K562 (cell line): Measurements from ENCODE around the gene USP32. TPM values are rescaled to one million over a fixed set of nuclear protein-coding genes. Genes with fewer than 3 reads are reported as not detected.

Experiments used
- ATAC-seq: fragments of 200-7000 bp; cut with Tn5 transposase; 3 replicates; pipeline ENCODE4 v1.9.1; 2020; ENCODE audit warnings: moderate library complexity
- BruUV-seq: library from RNA; stranded (reverse); fragments of 400-500 nt; replicated peaks from 2 replicates; lab custom pipeline; 2021; lab: Mats Ljungman, UMichigan
- CTCF ChIA-PET: fragments of 300-600 bp; formaldehyde crosslinking; extraction: SDS; loops from one replicate; lab custom pipeline; 2021; ENCODE audit warnings: low intra/inter-chr PET ratio; lab: Yijun Ruan, JAX
- POLR2A ChIA-PET: fragments of 300-600, 350-650 bp; sonication (Branson Sonifier 250); formaldehyde crosslinking; extraction: SDS; loops from one replicate; lab custom pipeline; 2021; ENCODE audit warnings: antibody characterized with exemption, inconsistent platforms; lab: Yijun Ruan, JAX
- DNase-seq, 4 experiments: peaks; one replicate each; pipeline versions ENCODE4 v3.0.0 to v3.0.0-alpha.2; 2011 to 2018; ENCODE audit warnings: low spot score in 3 of 4, mixed read lengths in 3 of 4; ENCODE audit errors: extremely low read depth in 1 of 4
- FAIRE-seq: peaks from 2 replicates; lab custom pipeline; 2011; peaks lifted over from hg19 to GRCh38; lab: Jason Lieb, UNC
- H2AFZ ChIP-seq: 2 replicates; pipeline ENCODE4 v1.6.0; 2011; ENCODE audit warnings: low read depth, low read length, control low read depth, inconsistent platforms
- H3K27ac ChIP-seq: fragments of 200-600 bp; 3 replicates; pipeline ENCODE4 v1.8.0; 2011; ENCODE audit warnings: low read depth, mild to moderate bottlenecking, control low read depth, inconsistent platforms, low read length, moderate library complexity, mixed read lengths; ENCODE audit errors: extremely low read depth
- H3K27me3 ChIP-seq, 2 experiments: fragments of 300-600 bp in 1 of 2; 2 replicates in 1 of 2; 3 replicates in 1 of 2; pipeline versions ENCODE4 v1.6.0 to v1.8.0; 2011; ENCODE audit warnings: inconsistent platforms in 2 of 2, low read length in 2 of 2, mild to moderate bottlenecking in 1 of 2, mixed read lengths in 1 of 2, moderate library complexity in 1 of 2; ENCODE audit not compliant: control insufficient read depth in 2 of 2, insufficient read depth in 2 of 2
- H3K36me3 ChIP-seq: fragments of 300-600 bp; 3 replicates; pipeline ENCODE4 v1.8.0; 2011; ENCODE audit warnings: mild to moderate bottlenecking, low read length, inconsistent platforms; ENCODE audit not compliant: control insufficient read depth, insufficient read depth
- H3K4me1 ChIP-seq, 2 experiments: fragments of 200-600 bp in 1 of 2; replicated peaks in 1 of 2; 2 replicates in 1 of 2; 3 replicates in 1 of 2; pipeline versions ENCODE4 v1.5.1 to v1.8.0; 2011; ENCODE audit warnings: inconsistent platforms in 2 of 2, low read length in 2 of 2, mild to moderate bottlenecking in 1 of 2, mixed read lengths in 1 of 2, moderate library complexity in 1 of 2; ENCODE audit not compliant: control insufficient read depth in 2 of 2, insufficient read depth in 2 of 2
- H3K4me2 ChIP-seq: 2 replicates; pipeline ENCODE4 v1.6.1; 2011; ENCODE audit warnings: low read length, control low read depth, inconsistent platforms, mixed read lengths; ENCODE audit not compliant: insufficient read depth
- H3K4me3 ChIP-seq: fragments of 200-600 bp; sonication (generic), shearing (Covaris generic); 2 replicates; pipeline ENCODE4 v1.5.1; 2016; ENCODE audit warnings: control low read depth, inconsistent platforms
- H3K79me2 ChIP-seq: fragments of 200-600 bp; 3 replicates; pipeline ENCODE4 v1.8.0; 2011; ENCODE audit warnings: low read length, inconsistent platforms; ENCODE audit not compliant: control insufficient read depth, insufficient read depth
- H3K9ac ChIP-seq, 2 experiments: 2 replicates each; pipeline versions ENCODE4 v1.6.0 to v1.6.1; 2011; ENCODE audit warnings: low read depth in 2 of 2, low read length in 2 of 2, control low read depth in 1 of 2, inconsistent platforms in 1 of 2, mild to moderate bottlenecking in 1 of 2, mixed read lengths in 1 of 2; ENCODE audit not compliant: insufficient read depth in 1 of 2
- H3K9me1 ChIP-seq: one replicate; pipeline ENCODE4 v1.6.0; 2011; ENCODE audit warnings: inconsistent platforms, mild to moderate bottlenecking, low read length, moderate library complexity; ENCODE audit not compliant: control insufficient read depth, insufficient read depth
- H3K9me3 ChIP-seq: replicated peaks from 2 replicates; pipeline ENCODE4 v1.5.1; 2011; ENCODE audit warnings: low read depth, low read length, inconsistent platforms; ENCODE audit not compliant: control insufficient read depth, insufficient read depth
- H4K20me1 ChIP-seq: replicated peaks from 2 replicates; pipeline ENCODE4 v1.6.1; 2011; ENCODE audit warnings: low read length, inconsistent platforms, mixed read lengths; ENCODE audit not compliant: control insufficient read depth, insufficient read depth
- CEBPG ChIP-seq, 3 experiments: fragments of 200-800 bp in 1 of 3; sonication (Bioruptor generic) in 1 of 3; sonication (generic) in 1 of 3; formaldehyde crosslinking in 1 of 3; IDR thresholded peaks in 2 of 3; conservative IDR thresholded peaks in 1 of 3; 2 replicates each; pipeline versions ENCODE4 v1.6.1 to v1.8.0; 2016 to 2022; ENCODE audit warnings: missing compliant biosample characterization in 2 of 3, missing genetic modification characterization in 2 of 3, mild to moderate bottlenecking in 1 of 3, missing genetic modification reagents in 1 of 3
- ELF2 ChIP-seq: fragments of 250-450 bp; sonication (Bioruptor Pico); IDR thresholded peaks from 2 replicates; pipeline ENCODE4 v1.5.0; 2021; ENCODE audit warnings: mild to moderate bottlenecking
- GATA2 ChIP-seq: sonication (generic); formaldehyde crosslinking; IDR thresholded peaks from 2 replicates; pipeline ENCODE4 v1.4.0; 2020; ENCODE audit warnings: mild to moderate bottlenecking, missing genetic modification reagents
- MEIS2 ChIP-seq: fragments of 450-650 bp; IDR thresholded peaks from 2 replicates; pipeline ENCODE4 v1.6.1; 2014; ENCODE audit warnings: mild to moderate bottlenecking; ENCODE audit not compliant: partially characterized antibody
- ZNF134 ChIP-seq: fragments of 250-450 bp; sonication (Bioruptor Pico); conservative IDR thresholded peaks from 2 replicates; pipeline ENCODE4 v1.4.0; 2020
- ZNF668 ChIP-seq: fragments of 250-450 bp; sonication (Bioruptor Pico); IDR thresholded peaks from 2 replicates; pipeline ENCODE4 v1.8.0; 2022; ENCODE audit warnings: mild to moderate bottlenecking, inconsistent platforms
- WGBS: fragments of 100-300 bp; shearing (Covaris generic); methylation state at CpG from one replicate; pipeline ENCODE4 v1.1.6; 2016; ENCODE audit warnings: low coverage, mixed read lengths; ENCODE audit not compliant: insufficient coverage; ENCODE audit errors: missing lambda C conversion rate; 5-methylcytosine and 5-hydroxymethylcytosine counted together
- in situ Hi-C: fragments of 300-500 bp; cut with MboI; formaldehyde crosslinking; loops from 4 replicates; pipeline ENCODE4 v1.15.0; 2018; ENCODE audit warnings: inconsistent platforms, mixed read lengths
- intact Hi-C: fragments of 100-400 bp; cut with micrococcal nuclease; formaldehyde crosslinking; loops from 2 replicates; pipeline ENCODE4 v1.14.2; 2022
- polyA plus RNA-seq, 8 experiments: library from polyadenylated mRNA; depleted of rRNA in 4 of 8; stranded (reverse) in 5 of 8; unstranded in 3 of 8; fragments of >200 nt; fragmentation: Nextera tagmentation in 2 of 8; fragmentation: Illumina TruSeq in 1 of 8; extraction: Ambion mirVana in 2 of 8; extraction: Trizol in 1 of 8; gene quantifications; 2 replicates each; pipeline versions ENCODE4 v1.2.1 to v1.2.3, GENCODE V29; 2011 to 2014; ENCODE audit warnings: inconsistent platforms in 1 of 8, missing spikeins in 1 of 8
- total RNA-seq, 7 experiments: library from RNA; depleted of rRNA in 6 of 7; stranded (reverse); fragments of >200 nt in 6 of 7; fragmentation: Illumina TruSeq in 2 of 7; extraction: Trizol in 2 of 7; gene quantifications; 2 replicates each; pipeline versions ENCODE4 v1.2.1 to v1.2.3, GENCODE V29; 2011 to 2021; ENCODE audit warnings: low replicate concordance in 1 of 7
- TF ChIP-seq, protein P1 (sequence below), 2 experiments: fragments of 450-650 bp in 1 of 2; sonication (generic) in 1 of 2; formaldehyde crosslinking in 1 of 2; IDR thresholded peaks; 2 replicates each; pipeline versions ENCODE4 v1.7.1 to v1.9.0; 2016 to 2022; ENCODE audit warnings: inconsistent platforms in 1 of 2, mild to moderate bottlenecking in 1 of 2, missing genetic modification reagents in 1 of 2

Gene USP32
- total and polyA plus RNA-seq, 9 of the 15 experiments (the other 6 are each of a cell fraction or from before 2014, with no cell fraction given): 18.0 to 69.3 (median 47.1) TPM

DNA sequence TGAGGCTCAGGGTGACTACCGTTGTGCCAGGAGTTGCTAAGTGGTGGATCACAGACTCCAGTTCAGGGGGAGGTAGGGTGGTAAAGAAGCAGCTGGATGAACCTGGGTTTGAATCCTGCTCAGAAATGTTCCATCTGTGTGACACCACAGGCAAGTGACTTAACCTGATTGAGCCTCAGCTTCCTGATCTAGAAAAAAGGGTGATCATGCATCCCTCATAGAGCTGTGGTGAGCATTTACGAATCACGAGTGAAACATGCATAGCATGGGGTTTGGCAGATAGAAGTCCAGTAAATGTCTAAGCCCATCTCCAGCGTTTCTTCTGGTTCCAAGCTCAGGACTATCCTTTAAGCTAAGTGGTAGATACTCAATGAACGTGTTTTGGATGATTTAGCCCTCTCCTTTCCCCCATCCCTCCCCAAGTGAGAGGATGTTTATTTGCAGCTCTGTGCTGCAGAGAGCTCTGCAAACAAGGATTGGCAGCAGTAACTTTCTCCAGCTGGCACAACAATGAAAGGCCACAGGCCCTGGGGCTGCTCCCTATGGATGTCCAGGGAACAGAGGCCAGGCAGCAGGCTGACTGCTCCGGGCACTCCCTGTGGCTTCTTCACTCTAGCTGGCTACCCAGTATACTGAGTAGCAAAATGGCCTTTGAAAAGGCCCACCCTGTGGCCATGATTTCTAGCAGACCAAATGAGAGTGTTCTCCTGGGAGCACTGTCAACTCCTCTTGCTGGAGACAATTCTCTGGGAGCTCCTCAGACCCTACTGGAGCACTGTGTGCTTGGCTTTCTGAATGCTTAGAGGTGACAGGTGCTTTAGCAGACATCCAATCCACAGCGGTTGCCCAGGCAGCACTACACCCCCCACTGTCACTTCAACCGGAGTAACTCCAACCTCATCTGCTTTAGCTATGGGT is 220.8 kb downstream of the USP32 start (continued):
- no peak for TF ChIP-seq ZNF134
- TF ChIP-seq ELF2 (CRISPR knock-in tag): no peak
- TF ChIP-seq GATA2 (CRISPR knock-in tag): no peak
- no peak for TF ChIP-seq CEBPG (CRISPR knock-in tag; IDR thresholded peaks at IDR 0.05)
- TF ChIP-seq CEBPG (tag; conservative IDR thresholded peaks at IDR 0.05 in 1 of 2, IDR thresholded peaks at IDR 0.05 in 1 of 2): peak in 1 of 2 experiments; percentile 2; a peak in 1 of 4 replicates
- TF ChIP-seq ZNF668 (CRISPR knock-in tag): no peak
- no peak for TF ChIP-seq MEIS2

DNA sequence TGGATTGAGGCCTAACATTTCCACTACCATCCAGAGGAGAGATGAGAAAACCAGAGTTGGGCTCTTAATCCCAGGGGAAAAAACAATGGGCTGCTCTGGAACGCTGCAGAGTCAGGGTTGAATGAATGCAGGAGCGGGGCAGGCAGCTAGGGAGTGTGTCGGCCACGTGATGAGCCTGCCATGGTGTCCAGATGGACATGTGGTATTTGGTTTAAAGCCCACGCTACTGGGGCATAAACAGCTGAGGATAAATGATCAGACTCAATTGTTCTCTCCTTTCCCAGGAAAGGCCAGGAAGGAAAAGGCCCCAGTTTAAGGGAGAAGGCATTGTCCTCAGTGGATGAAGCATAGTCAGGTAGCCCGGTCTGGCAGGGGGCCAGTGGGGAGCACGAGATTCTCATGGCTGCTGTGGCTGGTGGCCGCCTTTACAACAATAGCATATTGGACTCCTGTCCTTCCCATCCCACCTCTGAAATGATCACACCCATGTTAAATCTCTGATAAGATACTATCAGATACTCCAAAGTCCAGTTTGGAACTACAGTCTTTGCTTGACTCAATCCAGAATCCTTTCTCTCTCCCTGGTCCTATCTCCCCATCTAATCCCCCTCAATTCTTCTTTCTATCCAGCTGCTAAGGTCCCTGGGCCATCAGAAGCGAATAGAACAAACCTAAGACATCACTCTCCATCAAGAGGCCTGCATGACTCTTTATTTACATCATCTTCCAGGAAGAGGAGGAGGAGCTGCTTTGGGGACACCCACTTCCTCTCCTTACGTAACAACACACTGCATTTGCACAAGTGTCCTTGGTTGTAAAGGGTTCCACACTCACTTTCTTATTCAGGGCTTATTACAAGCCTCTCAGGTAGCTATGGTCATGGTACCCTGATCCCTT is 221.8 kb downstream of the USP32 start:
- in situ Hi-C loops: no loop called here
- BruUV-seq: no TSS peak
- peak; percentile 73 for ATAC-seq
- TF ChIP-seq, protein P1, sequence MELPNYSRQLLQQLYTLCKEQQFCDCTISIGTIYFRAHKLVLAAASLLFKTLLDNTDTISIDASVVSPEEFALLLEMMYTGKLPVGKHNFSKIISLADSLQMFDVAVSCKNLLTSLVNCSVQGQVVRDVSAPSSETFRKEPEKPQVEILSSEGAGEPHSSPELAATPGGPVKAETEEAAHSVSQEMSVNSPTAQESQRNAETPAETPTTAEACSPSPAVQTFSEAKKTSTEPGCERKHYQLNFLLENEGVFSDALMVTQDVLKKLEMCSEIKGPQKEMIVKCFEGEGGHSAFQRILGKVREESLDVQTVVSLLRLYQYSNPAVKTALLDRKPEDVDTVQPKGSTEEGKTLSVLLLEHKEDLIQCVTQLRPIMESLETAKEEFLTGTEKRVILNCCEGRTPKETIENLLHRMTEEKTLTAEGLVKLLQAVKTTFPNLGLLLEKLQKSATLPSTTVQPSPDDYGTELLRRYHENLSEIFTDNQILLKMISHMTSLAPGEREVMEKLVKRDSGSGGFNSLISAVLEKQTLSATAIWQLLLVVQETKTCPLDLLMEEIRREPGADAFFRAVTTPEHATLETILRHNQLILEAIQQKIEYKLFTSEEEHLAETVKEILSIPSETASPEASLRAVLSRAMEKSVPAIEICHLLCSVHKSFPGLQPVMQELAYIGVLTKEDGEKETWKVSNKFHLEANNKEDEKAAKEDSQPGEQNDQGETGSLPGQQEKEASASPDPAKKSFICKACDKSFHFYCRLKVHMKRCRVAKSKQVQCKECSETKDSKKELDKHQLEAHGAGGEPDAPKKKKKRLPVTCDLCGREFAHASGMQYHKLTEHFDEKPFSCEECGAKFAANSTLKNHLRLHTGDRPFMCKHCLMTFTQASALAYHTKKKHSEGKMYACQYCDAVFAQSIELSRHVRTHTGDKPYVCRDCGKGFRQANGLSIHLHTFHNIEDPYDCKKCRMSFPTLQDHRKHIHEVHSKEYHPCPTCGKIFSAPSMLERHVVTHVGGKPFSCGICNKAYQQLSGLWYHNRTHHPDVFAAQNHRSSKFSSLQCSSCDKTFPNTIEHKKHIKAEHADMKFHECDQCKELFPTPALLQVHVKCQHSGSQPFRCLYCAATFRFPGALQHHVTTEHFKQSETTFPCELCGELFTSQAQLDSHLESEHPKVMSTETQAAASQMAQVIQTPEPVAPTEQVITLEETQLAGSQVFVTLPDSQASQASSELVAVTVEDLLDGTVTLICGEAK (IDR thresholded peaks at IDR 0.05): 0 out of 2 replicates have a peak, but pooled peaks have one; percentile 33
- TF ChIP-seq, protein P1 (CRISPR knock-in tag; IDR thresholded peaks at IDR 0.05): no peak

More for the DNA sequence above, 221.8 kb downstream of the USP32 start:
- Histone ChIP-seq H3K9me1 (no peaks in the 10 kb centered on the region), H3K79me2 (no peaks in the 10 kb centered on the region), H3K4me1 (peaks cover 0 to 12% of the 10 kb centered on the region in 2 experiments; a peak in 3 of 5 replicates), H3K27me3 (no peaks in the 10 kb centered on the region), H3K9me3 (no peaks in the 10 kb centered on the region), H3K4me2 (no peak overlapping the region; the same call in 1 of the 2 replicates), H3K4me3 (no peak overlapping the region), H3K9ac (no peak overlapping the region; a peak in 1 of 4 replicates), H3K27ac (no peak overlapping the region; the same call in 2 of the 3 replicates), H4K20me1 (no peaks in the 10 kb centered on the region), H2AFZ (peak overlapping the region; percentile 10; the same call in 1 of the 2 replicates), H3K36me3 (no peaks in the 10 kb centered on the region)
- intact Hi-C loops: no loop called here
- POLR2A ChIA-PET: interaction anchor here (1.2 to 1.3 kb wide), 2 partner anchors 13 to 15 kb away, joined by 3 read pairs; no protein-coding TSS in a partner anchor
- WGBS: 39% methylated on average over 10 of the region's 10 CpGs
- no peak for FAIRE-seq
- CTCF ChIA-PET: no interaction called here
- peak in 2 of 4 experiments; percentile 7 to 8 for DNase-seq
